GM12878 (cell line): ENCODE results near the gene MAGIX. TPM values are rescaled to one million over a fixed set of nuclear protein-coding genes. Genes with fewer than 3 reads are reported as not detected.
A peak's percentile ranks its signal among the peaks of the same experiment; 100 is the strongest.

Experiments
- BCL11A ChIP-seq: IDR thresholded peaks from 2 replicates; pipeline ENCODE4 v1.6.1; 2011; ENCODE audit warnings: low read depth, low read length
- CREB1 ChIP-seq: IDR thresholded peaks from 2 replicates; pipeline ENCODE4 v1.6.1; 2012; ENCODE audit warnings: low read depth, mild to moderate bottlenecking, inconsistent platforms
- ESRRA ChIP-seq: IDR thresholded peaks from 2 replicates; pipeline ENCODE4 v1.6.1; 2012; ENCODE audit warnings: mild to moderate bottlenecking, low read length, improper control_type of control experiment
- MYB ChIP-seq: fragments of 150-350 bp; IDR thresholded peaks from 2 replicates; pipeline ENCODE4 v1.6.1; 2014; ENCODE audit warnings: mild to moderate bottlenecking, low read depth, low read length, borderline replicate concordance
- NBN ChIP-seq: fragments of 450-650 bp; IDR thresholded peaks from 2 replicates; pipeline ENCODE4 v1.6.1; 2016
- NFYB ChIP-seq: IDR thresholded peaks from 2 replicates; pipeline ENCODE4 v1.6.1; 2011; ENCODE audit warnings: low read depth, mild to moderate bottlenecking, low read length, improper control_type of control experiment, moderate library complexity; ENCODE audit not compliant: insufficient read depth
- PAX8 ChIP-seq: fragments of 450-650 bp; IDR thresholded peaks from 2 replicates; pipeline ENCODE4 v1.6.1; 2017; ENCODE audit warnings: mild to moderate bottlenecking, moderate library complexity
- PRDM15 ChIP-seq: fragments of 450-650 bp; formaldehyde crosslinking; IDR thresholded peaks from 2 replicates; pipeline ENCODE4 v1.4.0; 2020; ENCODE audit warnings: mild to moderate bottlenecking, moderate library complexity
- RBBP5 ChIP-seq: fragments of 200-600 bp; sonication (generic); conservative IDR thresholded peaks from 2 replicates; pipeline ENCODE4 v1.6.1; 2016
- RELA ChIP-seq: fragments of 450-650 bp; IDR thresholded peaks from 2 replicates; pipeline ENCODE4 v1.8.0; 2014; ENCODE audit warnings: borderline replicate concordance; ENCODE audit not compliant: partially characterized antibody
- SIN3A ChIP-seq: IDR thresholded peaks from 2 replicates; pipeline ENCODE4 v1.6.1; 2012; ENCODE audit warnings: low read depth, low read length, improper control_type of control experiment
- SMC3 ChIP-seq: IDR thresholded peaks from 2 replicates; pipeline ENCODE4 v1.6.1; 2011; ENCODE audit warnings: low read length, improper control_type of control experiment, borderline replicate concordance
- SP1 ChIP-seq: IDR thresholded peaks from one replicate; pipeline ENCODE4 v1.6.1; 2011; ENCODE audit warnings: low read depth, low read length
- SREBF2 ChIP-seq: IDR thresholded peaks from 2 replicates; pipeline ENCODE4 v1.6.1; 2012; ENCODE audit warnings: mild to moderate bottlenecking, low read length
- SRF ChIP-seq, 2 experiments: IDR thresholded peaks; 2 replicates each; pipeline ENCODE4 v1.6.1; 2011; ENCODE audit warnings: low read depth in 2 of 2, low read length in 2 of 2, mild to moderate bottlenecking in 1 of 2, moderate library complexity in 1 of 2
- SUZ12 ChIP-seq: fragments of 200-600 bp; sonication (generic); IDR thresholded peaks from one replicate; pipeline ENCODE4 v1.6.1; 2018; ENCODE audit warnings: antibody characterized with exemption, mild to moderate bottlenecking; ENCODE audit not compliant: unreplicated experiment
- TAF1 ChIP-seq: IDR thresholded peaks from 2 replicates; pipeline ENCODE4 v1.6.1; 2011; ENCODE audit warnings: mild to moderate bottlenecking, low read depth, low read length, borderline replicate concordance
- polyA plus RNA-seq, 11 experiments: library from polyadenylated mRNA; depleted of rRNA in 4 of 11; unstranded in 6 of 11; stranded (reverse) in 5 of 11; fragments of >200 nt; fragmentation: Nextera tagmentation in 4 of 11; fragmentation: Illumina TruSeq in 1 of 11; extraction: Ambion mirVana in 4 of 11; extraction: Trizol in 1 of 11; gene quantifications; 1 replicate in 1 of 11; 2 replicates in 10 of 11; pipeline versions ENCODE4 v1.2.1 to v1.2.3, GENCODE V29; 2011 to 2016; ENCODE audit warnings: inconsistent platforms in 2 of 11, missing spikeins in 2 of 11, low read depth in 1 of 11
- total RNA-seq, 4 experiments: library from RNA; depleted of rRNA in 3 of 4; stranded (reverse); fragments of >200 nt in 3 of 4; fragmentation: Illumina TruSeq in 1 of 4; extraction: Trizol in 1 of 4; gene quantifications; 2 replicates each; pipeline versions ENCODE4 v1.2.1 to v1.2.3, GENCODE V29; 2013 to 2021
- TF ChIP-seq, protein P1 (sequence below): IDR thresholded peaks from 2 replicates; pipeline ENCODE4 v1.6.1; 2012; ENCODE audit warnings: improper control_type of control experiment, low read depth, low read length; ENCODE audit not compliant: insufficient replicate concordance
- TF ChIP-seq, protein P2 (sequence below): fragments of 450-650 bp; IDR thresholded peaks from 2 replicates; pipeline ENCODE4 v1.6.1; 2016; ENCODE audit warnings: mild to moderate bottlenecking, moderate library complexity, borderline replicate concordance

The MAGIX gene
- total and polyA plus RNA-seq, 10 of the 15 experiments (the other 5 are each of a cell fraction or from before 2014, with no cell fraction given), result 0.03 to 2.5 (median 0.82) TPM

- TF ChIP-seq, protein P1, sequence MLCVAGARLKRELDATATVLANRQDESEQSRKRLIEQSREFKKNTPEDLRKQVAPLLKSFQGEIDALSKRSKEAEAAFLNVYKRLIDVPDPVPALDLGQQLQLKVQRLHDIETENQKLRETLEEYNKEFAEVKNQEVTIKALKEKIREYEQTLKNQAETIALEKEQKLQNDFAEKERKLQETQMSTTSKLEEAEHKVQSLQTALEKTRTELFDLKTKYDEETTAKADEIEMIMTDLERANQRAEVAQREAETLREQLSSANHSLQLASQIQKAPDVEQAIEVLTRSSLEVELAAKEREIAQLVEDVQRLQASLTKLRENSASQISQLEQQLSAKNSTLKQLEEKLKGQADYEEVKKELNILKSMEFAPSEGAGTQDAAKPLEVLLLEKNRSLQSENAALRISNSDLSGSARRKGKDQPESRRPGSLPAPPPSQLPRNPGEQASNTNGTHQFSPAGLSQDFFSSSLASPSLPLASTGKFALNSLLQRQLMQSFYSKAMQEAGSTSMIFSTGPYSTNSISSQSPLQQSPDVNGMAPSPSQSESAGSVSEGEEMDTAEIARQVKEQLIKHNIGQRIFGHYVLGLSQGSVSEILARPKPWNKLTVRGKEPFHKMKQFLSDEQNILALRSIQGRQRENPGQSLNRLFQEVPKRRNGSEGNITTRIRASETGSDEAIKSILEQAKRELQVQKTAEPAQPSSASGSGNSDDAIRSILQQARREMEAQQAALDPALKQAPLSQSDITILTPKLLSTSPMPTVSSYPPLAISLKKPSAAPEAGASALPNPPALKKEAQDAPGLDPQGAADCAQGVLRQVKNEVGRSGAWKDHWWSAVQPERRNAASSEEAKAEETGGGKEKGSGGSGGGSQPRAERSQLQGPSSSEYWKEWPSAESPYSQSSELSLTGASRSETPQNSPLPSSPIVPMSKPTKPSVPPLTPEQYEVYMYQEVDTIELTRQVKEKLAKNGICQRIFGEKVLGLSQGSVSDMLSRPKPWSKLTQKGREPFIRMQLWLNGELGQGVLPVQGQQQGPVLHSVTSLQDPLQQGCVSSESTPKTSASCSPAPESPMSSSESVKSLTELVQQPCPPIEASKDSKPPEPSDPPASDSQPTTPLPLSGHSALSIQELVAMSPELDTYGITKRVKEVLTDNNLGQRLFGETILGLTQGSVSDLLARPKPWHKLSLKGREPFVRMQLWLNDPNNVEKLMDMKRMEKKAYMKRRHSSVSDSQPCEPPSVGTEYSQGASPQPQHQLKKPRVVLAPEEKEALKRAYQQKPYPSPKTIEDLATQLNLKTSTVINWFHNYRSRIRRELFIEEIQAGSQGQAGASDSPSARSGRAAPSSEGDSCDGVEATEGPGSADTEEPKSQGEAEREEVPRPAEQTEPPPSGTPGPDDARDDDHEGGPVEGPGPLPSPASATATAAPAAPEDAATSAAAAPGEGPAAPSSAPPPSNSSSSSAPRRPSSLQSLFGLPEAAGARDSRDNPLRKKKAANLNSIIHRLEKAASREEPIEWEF, result no peak
- TF ChIP-seq SUZ12 (no peak), TAF1 (no peak), RELA (no peak), SP1 (no peak), PAX8 (no peak), BCL11A (no peak), RBBP5 (no peak), PRDM15 (CRISPR knock-in tag) (no peak), CREB1 (0 out of 2 replicates have a peak, but pooled peaks have one; percentile 20), ESRRA (no peak), NBN (0 out of 2 replicates have a peak, but pooled peaks have one; percentile 7), NFYB (no peak), MYB (no peak), SMC3 (no peak), SREBF2 (no peak), SIN3A (no peak), SRF (IDR thresholded peaks at IDR 0.05; ENCODE audit: low read depth in 2 of 2, low read length in 2 of 2) (no peak)
- TF ChIP-seq, protein P2, sequence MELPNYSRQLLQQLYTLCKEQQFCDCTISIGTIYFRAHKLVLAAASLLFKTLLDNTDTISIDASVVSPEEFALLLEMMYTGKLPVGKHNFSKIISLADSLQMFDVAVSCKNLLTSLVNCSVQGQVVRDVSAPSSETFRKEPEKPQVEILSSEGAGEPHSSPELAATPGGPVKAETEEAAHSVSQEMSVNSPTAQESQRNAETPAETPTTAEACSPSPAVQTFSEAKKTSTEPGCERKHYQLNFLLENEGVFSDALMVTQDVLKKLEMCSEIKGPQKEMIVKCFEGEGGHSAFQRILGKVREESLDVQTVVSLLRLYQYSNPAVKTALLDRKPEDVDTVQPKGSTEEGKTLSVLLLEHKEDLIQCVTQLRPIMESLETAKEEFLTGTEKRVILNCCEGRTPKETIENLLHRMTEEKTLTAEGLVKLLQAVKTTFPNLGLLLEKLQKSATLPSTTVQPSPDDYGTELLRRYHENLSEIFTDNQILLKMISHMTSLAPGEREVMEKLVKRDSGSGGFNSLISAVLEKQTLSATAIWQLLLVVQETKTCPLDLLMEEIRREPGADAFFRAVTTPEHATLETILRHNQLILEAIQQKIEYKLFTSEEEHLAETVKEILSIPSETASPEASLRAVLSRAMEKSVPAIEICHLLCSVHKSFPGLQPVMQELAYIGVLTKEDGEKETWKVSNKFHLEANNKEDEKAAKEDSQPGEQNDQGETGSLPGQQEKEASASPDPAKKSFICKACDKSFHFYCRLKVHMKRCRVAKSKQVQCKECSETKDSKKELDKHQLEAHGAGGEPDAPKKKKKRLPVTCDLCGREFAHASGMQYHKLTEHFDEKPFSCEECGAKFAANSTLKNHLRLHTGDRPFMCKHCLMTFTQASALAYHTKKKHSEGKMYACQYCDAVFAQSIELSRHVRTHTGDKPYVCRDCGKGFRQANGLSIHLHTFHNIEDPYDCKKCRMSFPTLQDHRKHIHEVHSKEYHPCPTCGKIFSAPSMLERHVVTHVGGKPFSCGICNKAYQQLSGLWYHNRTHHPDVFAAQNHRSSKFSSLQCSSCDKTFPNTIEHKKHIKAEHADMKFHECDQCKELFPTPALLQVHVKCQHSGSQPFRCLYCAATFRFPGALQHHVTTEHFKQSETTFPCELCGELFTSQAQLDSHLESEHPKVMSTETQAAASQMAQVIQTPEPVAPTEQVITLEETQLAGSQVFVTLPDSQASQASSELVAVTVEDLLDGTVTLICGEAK, result no peak; the same call in 1 of the 2 replicates
Measured at GRCh38 chrX:49172280-49172780, 9.8 kb downstream of the MAGIX start (continued).
